Measurements from ENCODE around the gene HMX3.

The HMX3 gene

DNA sequence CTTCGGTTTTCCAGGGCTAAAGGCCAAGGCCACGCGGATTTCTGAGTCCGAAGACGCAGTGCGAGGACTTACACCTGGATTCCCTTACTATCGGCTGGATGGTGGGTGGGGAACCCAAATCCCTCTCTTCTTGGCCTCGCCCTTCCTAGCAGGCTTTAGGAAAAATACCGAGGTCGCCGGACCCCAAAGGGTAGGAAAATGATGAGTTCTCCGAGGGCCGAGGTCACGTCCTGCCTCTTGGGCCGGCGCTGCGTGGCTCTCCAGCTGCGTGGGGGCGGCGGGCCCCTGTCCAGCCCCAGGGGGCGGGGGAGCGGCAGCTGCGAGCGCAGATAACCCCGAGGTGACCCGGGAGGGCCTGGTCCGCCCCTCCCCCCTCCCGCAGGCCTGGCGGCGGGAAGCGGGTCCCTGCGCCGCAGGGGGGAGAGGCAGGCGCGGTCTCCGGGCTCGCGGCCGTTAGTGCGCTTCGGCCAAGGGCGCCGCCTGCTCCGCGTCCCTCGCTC lies 805 bp upstream of the HMX3 start:
- H3K4me3 ChIP-seq (ENCODE audit: low read depth, low read length), result no peak overlapping the region

DNA sequence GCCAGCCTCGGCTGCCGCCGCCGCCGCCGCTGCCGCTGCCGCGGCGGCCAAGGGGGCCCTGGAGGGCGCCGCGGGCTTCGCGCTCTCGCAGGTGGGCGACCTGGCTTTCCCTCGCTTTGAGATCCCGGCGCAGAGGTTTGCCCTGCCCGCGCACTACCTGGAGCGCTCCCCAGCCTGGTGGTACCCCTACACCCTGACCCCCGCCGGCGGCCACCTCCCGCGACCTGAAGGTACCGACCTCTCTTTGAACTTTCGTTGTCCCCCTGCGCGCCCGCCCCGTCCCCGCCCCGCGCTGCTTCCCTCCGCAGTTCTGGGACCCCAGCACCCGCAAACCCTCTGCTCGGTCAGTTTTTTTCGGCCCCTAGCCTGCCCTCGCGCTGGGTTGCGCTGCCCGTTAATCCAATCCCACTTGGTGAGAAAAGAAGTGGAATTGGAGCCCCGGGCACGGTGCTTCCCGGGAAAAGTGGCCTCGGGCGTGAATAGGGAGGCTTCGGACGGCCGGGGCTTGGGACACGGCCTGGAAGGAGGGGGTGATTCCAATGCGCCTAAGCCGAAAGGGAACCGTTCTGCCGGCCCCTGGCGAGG lies 543 bp downstream of the HMX3 start:
- H3K27me3 ChIP-seq (ENCODE audit: insufficient read depth, low read length), result peaks cover 87% of the 10 kb centered on the region
- H3K4ac ChIP-seq (ENCODE audit: low read depth, low read length), result no peak overlapping the region
- peaks cover 8% of the 10 kb centered on the region for H3K9me3 ChIP-seq (ENCODE audit: insufficient read depth, low read depth, low read length)
- no peak overlapping the region for H3K23ac ChIP-seq (ENCODE audit: low read length)
- no peak overlapping the region for H2AFZ ChIP-seq (ENCODE audit: insufficient read depth, low read length, poor library complexity)
- H3K79me1 ChIP-seq (ENCODE audit: low read length), result no peaks in the 10 kb centered on the region
- no peak overlapping the region for H4K91ac ChIP-seq (ENCODE audit: low read depth, low read length)
- no peak overlapping the region for H4K12ac ChIP-seq (ENCODE audit: low read depth, low read length)
- no peak overlapping the region for H3K9ac ChIP-seq (ENCODE audit: low read length)
- H2BK12ac ChIP-seq (ENCODE audit: low read length), result no peak overlapping the region
- peak overlapping the region; percentile 57 for H3K4me2 ChIP-seq (ENCODE audit: low read length)
- no peak overlapping the region for H3K18ac ChIP-seq (ENCODE audit: low read length)
- H3K4me3 ChIP-seq (ENCODE audit: low read depth, low read length), result no peak overlapping the region
- no peak for DNase-seq
- no CpG with 5 or more reads among the region's 59 CpGs for WGBS (ENCODE audit: extremely low coverage, insufficient coverage, insufficient read length)
- H3K27ac ChIP-seq (ENCODE audit: low read depth, low read length), result no peak overlapping the region
- H2BK5ac ChIP-seq (ENCODE audit: low read depth, low read length, poor library complexity), result no peak overlapping the region
- no peak overlapping the region for H2AK5ac ChIP-seq (ENCODE audit: low read length)
- no peaks in the 10 kb centered on the region for H3K36me3 ChIP-seq (ENCODE audit: control insufficient read depth in 1 of 2, insufficient read depth in 2 of 2, low read length in 2 of 2)
- H4K8ac ChIP-seq (ENCODE audit: low read depth, low read length), result no peak overlapping the region
- peaks cover 15 to 33% of the 10 kb centered on the region in 2 experiments for H3K4me1 ChIP-seq (ENCODE audit: control insufficient read depth in 1 of 2, insufficient read depth in 2 of 2, low read length in 2 of 2)
- H3K79me2 ChIP-seq (ENCODE audit: control insufficient read depth, insufficient read depth, low read length, poor library complexity), result no peaks in the 10 kb centered on the region
- no peak overlapping the region for H3K14ac ChIP-seq (ENCODE audit: low read length)
- H2BK120ac ChIP-seq (ENCODE audit: insufficient read depth, low read length, poor library complexity), result no peak overlapping the region

More for the DNA sequence above, 805 bp upstream of the HMX3 start:
- Histone ChIP-seq H2BK5ac (ENCODE audit: low read depth, low read length, poor library complexity) (no peak overlapping the region), H3K79me1 (ENCODE audit: low read length) (no peaks in the 10 kb centered on the region), H3K27ac (ENCODE audit: low read depth, low read length) (no peak overlapping the region), H2BK12ac (ENCODE audit: low read length) (no peak overlapping the region), H3K79me2 (ENCODE audit: control insufficient read depth, insufficient read depth, low read length, poor library complexity) (no peaks in the 10 kb centered on the region), H3K36me3 (ENCODE audit: control insufficient read depth in 1 of 2, insufficient read depth in 2 of 2, low read length in 2 of 2) (no peaks in the 10 kb centered on the region), H4K12ac (ENCODE audit: low read depth, low read length) (no peak overlapping the region), H4K91ac (ENCODE audit: low read depth, low read length) (no peak overlapping the region), H3K23ac (ENCODE audit: low read length) (no peak overlapping the region), H3K18ac (ENCODE audit: low read length) (no peak overlapping the region), H3K9ac (ENCODE audit: low read length) (no peak overlapping the region), H2BK120ac (ENCODE audit: insufficient read depth, low read length, poor library complexity) (no peak overlapping the region), H2AFZ (ENCODE audit: insufficient read depth, low read length, poor library complexity) (no peak overlapping the region), H4K8ac (ENCODE audit: low read depth, low read length) (no peak overlapping the region), H3K4ac (ENCODE audit: low read depth, low read length) (no peak overlapping the region), H3K14ac (ENCODE audit: low read length) (no peak overlapping the region), H2AK5ac (ENCODE audit: low read length) (no peak overlapping the region), H3K4me2 (ENCODE audit: low read length) (peak overlapping the region; percentile 60), H3K9me3 (ENCODE audit: insufficient read depth, low read depth, low read length) (peaks cover 5% of the 10 kb centered on the region), H3K27me3 (ENCODE audit: insufficient read depth, low read length) (peaks cover 77% of the 10 kb centered on the region), H3K4me1 (ENCODE audit: control insufficient read depth in 1 of 2, insufficient read depth in 2 of 2, low read length in 2 of 2) (peaks cover 15 to 32% of the 10 kb centered on the region in 2 experiments)
- WGBS (ENCODE audit: extremely low coverage, insufficient coverage, insufficient read length), result no CpG with 5 or more reads among the region's 46 CpGs
- no peak for DNase-seq

DNA sequence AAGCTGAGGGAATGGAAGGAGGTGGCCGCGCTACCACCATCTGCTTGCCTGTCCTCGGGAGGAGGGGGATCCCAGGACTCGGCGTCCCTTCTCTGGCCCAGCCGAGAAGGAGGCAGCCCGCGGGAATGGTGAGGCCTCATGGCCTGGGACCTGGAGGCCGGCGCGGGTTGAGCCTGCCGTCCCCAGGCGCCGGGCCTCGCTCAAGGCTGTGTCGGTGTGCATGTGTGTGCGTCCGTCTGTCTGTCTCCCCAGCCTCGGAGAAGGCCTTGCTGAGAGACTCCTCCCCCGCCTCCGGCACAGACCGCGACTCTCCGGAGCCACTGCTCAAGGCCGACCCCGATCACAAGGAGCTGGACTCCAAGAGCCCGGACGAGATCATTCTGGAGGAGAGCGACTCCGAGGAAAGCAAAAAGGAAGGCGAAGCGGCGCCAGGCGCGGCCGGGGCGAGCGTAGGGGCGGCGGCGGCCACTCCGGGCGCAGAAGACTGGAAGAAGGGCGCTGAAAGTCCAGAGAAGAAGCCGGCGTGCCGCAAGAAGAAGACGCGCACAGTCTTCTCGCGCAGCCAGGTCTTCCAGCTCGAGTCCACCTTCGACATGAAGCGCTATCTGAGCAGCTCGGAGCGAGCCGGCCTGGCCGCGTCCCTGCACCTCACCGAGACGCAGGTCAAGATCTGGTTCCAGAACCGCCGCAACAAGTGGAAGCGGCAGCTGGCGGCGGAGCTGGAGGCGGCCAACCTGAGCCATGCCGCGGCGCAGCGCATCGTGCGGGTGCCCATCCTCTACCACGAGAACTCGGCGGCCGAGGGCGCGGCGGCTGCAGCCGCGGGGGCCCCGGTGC lies 1.3 kb downstream of the HMX3 start:
- Histone ChIP-seq H3K4me2 (ENCODE audit: low read length) (peak overlapping the region; percentile 57), H2AK5ac (ENCODE audit: low read length) (no peak overlapping the region), H3K27ac (ENCODE audit: low read depth, low read length) (no peak overlapping the region), H2BK120ac (ENCODE audit: insufficient read depth, low read length, poor library complexity) (no peak overlapping the region), H3K79me1 (ENCODE audit: low read length) (no peaks in the 10 kb centered on the region), H2BK12ac (ENCODE audit: low read length) (no peak overlapping the region), H4K91ac (ENCODE audit: low read depth, low read length) (no peak overlapping the region), H3K79me2 (ENCODE audit: control insufficient read depth, insufficient read depth, low read length, poor library complexity) (no peaks in the 10 kb centered on the region), H4K8ac (ENCODE audit: low read depth, low read length) (no peak overlapping the region), H3K4ac (ENCODE audit: low read depth, low read length) (no peak overlapping the region), H3K4me1 (ENCODE audit: control insufficient read depth in 1 of 2, insufficient read depth in 2 of 2, low read length in 2 of 2) (peaks cover 15 to 33% of the 10 kb centered on the region in 2 experiments), H3K18ac (ENCODE audit: low read length) (no peak overlapping the region), H4K12ac (ENCODE audit: low read depth, low read length) (no peak overlapping the region), H3K14ac (ENCODE audit: low read length) (no peak overlapping the region), H3K4me3 (ENCODE audit: low read depth, low read length) (peak overlapping the region; percentile 21), H3K27me3 (ENCODE audit: insufficient read depth, low read length) (peaks cover 90% of the 10 kb centered on the region), H2BK5ac (ENCODE audit: low read depth, low read length, poor library complexity) (no peak overlapping the region), H3K9me3 (ENCODE audit: insufficient read depth, low read depth, low read length) (peaks cover 8% of the 10 kb centered on the region), H3K23ac (ENCODE audit: low read length) (no peak overlapping the region), H3K9ac (ENCODE audit: low read length) (no peak overlapping the region), H2AFZ (ENCODE audit: insufficient read depth, low read length, poor library complexity) (no peak overlapping the region), H3K36me3 (ENCODE audit: control insufficient read depth in 1 of 2, insufficient read depth in 2 of 2, low read length in 2 of 2) (no peaks in the 10 kb centered on the region)
- no peak for DNase-seq
- no CpG with 5 or more reads among the region's 83 CpGs for WGBS (ENCODE audit: extremely low coverage, insufficient coverage, insufficient read length)

DNA sequence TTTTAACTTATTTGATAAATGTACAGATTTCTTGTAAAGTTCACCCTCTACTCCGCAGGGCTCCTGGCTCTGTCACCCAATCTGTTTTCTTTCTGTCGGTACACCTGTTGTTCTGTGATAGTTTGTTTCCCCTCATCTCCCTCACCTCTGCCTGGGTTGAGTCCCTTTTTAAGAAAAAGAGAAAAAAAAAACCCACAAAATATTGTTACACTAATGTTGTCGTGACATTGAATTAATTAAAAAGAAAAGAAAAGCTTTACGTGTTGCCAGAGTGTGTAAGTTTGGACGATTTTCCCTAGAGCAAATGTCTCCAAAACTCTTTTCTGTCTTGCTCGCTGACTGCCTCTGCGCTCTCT lies 3.4 kb downstream of the HMX3 start:
- Histone ChIP-seq H3K18ac (ENCODE audit: low read length) (no peak overlapping the region), H3K27ac (ENCODE audit: low read depth, low read length) (no peak overlapping the region), H3K9ac (ENCODE audit: low read length) (no peak overlapping the region), H3K4me3 (ENCODE audit: low read depth, low read length) (no peak overlapping the region), H2BK120ac (ENCODE audit: insufficient read depth, low read length, poor library complexity) (no peak overlapping the region), H3K4me1 (ENCODE audit: control insufficient read depth in 1 of 2, insufficient read depth in 2 of 2, low read length in 2 of 2) (peaks cover 15 to 31% of the 10 kb centered on the region in 2 experiments), H3K27me3 (ENCODE audit: insufficient read depth, low read length) (peaks cover 95% of the 10 kb centered on the region), H3K9me3 (ENCODE audit: insufficient read depth, low read depth, low read length) (peaks cover 9% of the 10 kb centered on the region), H4K91ac (ENCODE audit: low read depth, low read length) (no peak overlapping the region), H2AFZ (ENCODE audit: insufficient read depth, low read length, poor library complexity) (no peak overlapping the region), H2BK12ac (ENCODE audit: low read length) (no peak overlapping the region), H3K4ac (ENCODE audit: low read depth, low read length) (no peak overlapping the region), H4K12ac (ENCODE audit: low read depth, low read length) (no peak overlapping the region), H3K23ac (ENCODE audit: low read length) (no peak overlapping the region), H3K79me1 (ENCODE audit: low read length) (no peaks in the 10 kb centered on the region), H2BK5ac (ENCODE audit: low read depth, low read length, poor library complexity) (no peak overlapping the region), H3K4me2 (ENCODE audit: low read length) (peak overlapping the region; percentile 17), H4K8ac (ENCODE audit: low read depth, low read length) (no peak overlapping the region), H3K79me2 (ENCODE audit: control insufficient read depth, insufficient read depth, low read length, poor library complexity) (no peaks in the 10 kb centered on the region), H2AK5ac (ENCODE audit: low read length) (no peak overlapping the region), H3K36me3 (ENCODE audit: control insufficient read depth in 1 of 2, insufficient read depth in 2 of 2, low read length in 2 of 2) (no peaks in the 10 kb centered on the region), H3K14ac (ENCODE audit: low read length) (no peak overlapping the region)
- no peak for DNase-seq
- WGBS (ENCODE audit: extremely low coverage, insufficient coverage, insufficient read length), result no CpG with 5 or more reads among the region's 7 CpGs
